Caco-2 (cell line): ENCODE measurements around the gene C3AR1. TPM values are rescaled to one million over a fixed set of nuclear protein-coding genes. Genes with fewer than 3 reads are reported as not detected.
"Not testable (repeated sequence)": the region's sequence is repeated elsewhere in the genome, so short reads cannot be mapped to it uniquely, and the experiment has no call there.

Experiments
- Bru-seq: library from RNA; stranded (reverse); fragments of 400-500 nt; gene quantifications from one replicate; lab custom pipeline; 2021; lab: Mats Ljungman, UMichigan
- BruChase-seq, 2 experiments: library from RNA; stranded (reverse); fragments of 400-500 nt; gene quantifications; one replicate each; lab custom pipeline; 2021; lab: Mats Ljungman, UMichigan
- BruUV-seq: library from RNA; stranded (reverse); fragments of 400-500 nt; replicated peaks from 2 replicates; lab custom pipeline; 2021; lab: Mats Ljungman, UMichigan
- CTCF ChIA-PET: fragments of 300-600 bp; sonication (Branson Sonifier 250); formaldehyde crosslinking; loops from one replicate; lab custom pipeline; 2022; ENCODE audit warnings: antibody characterized with exemption; lab: Charles Lee
- POLR2A ChIA-PET: fragments of 300-600 bp; sonication (Branson Sonifier 250); formaldehyde crosslinking; loops from one replicate; lab custom pipeline; 2022; ENCODE audit warnings: antibody characterized with exemption; lab: Charles Lee
- DNase-seq, 2 experiments: peaks; one replicate each; pipeline versions ENCODE4 v3.0.0 to v3.0.0-alpha.2; 2020 to 2022
- H3K27me3 ChIP-seq: replicated peaks from 2 replicates; pipeline ENCODE4 v1.6.0; 2011; ENCODE audit warnings: low read length; ENCODE audit not compliant: control insufficient read depth, insufficient read depth
- H3K36me3 ChIP-seq: 2 replicates; pipeline ENCODE4 v1.5.1; 2011; ENCODE audit warnings: low read length; ENCODE audit not compliant: control insufficient read depth, insufficient read depth
- H3K4me1 ChIP-seq: fragments of 250-450 bp; sonication (Bioruptor Pico); 2 replicates; pipeline ENCODE4 v1.5.1; 2020; ENCODE audit warnings: mild to moderate bottlenecking
- H3K4me3 ChIP-seq: 2 replicates; pipeline ENCODE4 v1.5.1; 2011; ENCODE audit warnings: low read depth, mild to moderate bottlenecking, control low read depth, low read length
- H3K9me3 ChIP-seq: fragments of 250-450 bp; sonication (Bioruptor Pico); 2 replicates; pipeline ENCODE4 v1.5.1; 2020; ENCODE audit warnings: mild to moderate bottlenecking, moderate library complexity
- H3K27ac Mint-ChIP-seq: one replicate; pipeline ENCODE4 v1.8.0; 2022; ENCODE audit warnings: mixed read lengths; ENCODE audit not compliant: unreplicated experiment
- H3K27me3 Mint-ChIP-seq: one replicate; pipeline ENCODE4 v1.8.0; 2022; ENCODE audit warnings: mixed read lengths; ENCODE audit not compliant: insufficient read depth, unreplicated experiment
- H3K36me3 Mint-ChIP-seq: one replicate; pipeline ENCODE4 v1.8.0; 2022; ENCODE audit warnings: mild to moderate bottlenecking, mixed read lengths; ENCODE audit not compliant: insufficient read depth, unreplicated experiment
- H3K4me1 Mint-ChIP-seq: one replicate; pipeline ENCODE4 v1.8.0; 2022; ENCODE audit warnings: low read depth, mixed read lengths; ENCODE audit not compliant: unreplicated experiment
- H3K4me3 Mint-ChIP-seq: one replicate; pipeline ENCODE4 v1.8.0; 2022; ENCODE audit warnings: mild to moderate bottlenecking, moderate library complexity, mixed read lengths; ENCODE audit not compliant: unreplicated experiment
- H3K9me3 Mint-ChIP-seq: one replicate; pipeline ENCODE4 v1.8.0; 2022; ENCODE audit warnings: mixed read lengths; ENCODE audit not compliant: unreplicated experiment
- CTCF ChIP-seq, 2 experiments: fragments of 200-600 bp in 1 of 2; IDR thresholded peaks; 1 replicate in 1 of 2; 2 replicates in 1 of 2; pipeline versions ENCODE4 v1.5.1 to v1.8.0; 2011 to 2022; ENCODE audit warnings: antibody characterized with exemption in 1 of 2, control low read depth in 1 of 2, inconsistent platforms in 1 of 2, low read depth in 1 of 2, low read length in 1 of 2, mild to moderate bottlenecking in 1 of 2, moderate library complexity in 1 of 2; ENCODE audit not compliant: insufficient read depth in 1 of 2, severe bottlenecking in 1 of 2, unreplicated experiment in 1 of 2
- intact Hi-C: fragments of 100-400 bp; cut with micrococcal nuclease; formaldehyde crosslinking; loops from one replicate; pipeline ENCODE4 v1.10.0; 2022; ENCODE audit not compliant: unreplicated experiment
- long read RNA-seq: library from polyadenylated mRNA; stranded (forward); transcript quantifications from one replicate; pipeline ENCODE4 v2.0.0, GENCODE V29; 2022
- total RNA-seq: library from RNA; stranded (reverse); gene quantifications from 2 replicates; pipeline ENCODE4 v1.2.3, GENCODE V29; 2022

The C3AR1 gene
- not detected in 2 replicates for total RNA-seq
- not detected for Bru-seq, nascent RNA
- BruChase-seq, experiment 1, labeled RNA remaining after a 2-hour chase, result not detected
- BruChase-seq, experiment 2, labeled RNA remaining after a 6-hour chase, result not detected
- long read RNA-seq, result 0 reads

- no peak for TF ChIP-seq CTCF (IDR thresholded peaks at IDR 0.05; ENCODE audit: insufficient read depth in 1 of 2, low read depth in 1 of 2, low read length in 1 of 2, severe bottlenecking in 1 of 2, unreplicated experiment in 1 of 2)
- POLR2A ChIA-PET, result no interaction called here
- no peaks in the 10 kb centered on the region for H3K9me3 Mint-ChIP-seq
Measured at GRCh38 chr12:8065991-8066594, at the start of gene C3AR1. Gene C3AR1, minus strand, starts transcription at chr12:8066359. Its CDS starts 6,174 bp downstream, at chr12:8060185.

GRCh38 chr12:8113117-8113516 lies 47.0 kb upstream of the C3AR1 start:
- H3K4me3 ChIP-seq, H3K27me3 Mint-ChIP-seq, DNase-seq, H3K4me1 Mint-ChIP-seq, H3K9me3 ChIP-seq, H3K27ac Mint-ChIP-seq, H3K36me3 Mint-ChIP-seq, BruUV-seq, H3K4me3 Mint-ChIP-seq, H3K9me3 Mint-ChIP-seq, intact Hi-C loops, H3K4me1 ChIP-seq, H3K36me3 ChIP-seq, POLR2A ChIA-PET, H3K27me3 ChIP-seq, CTCF ChIA-PET: not testable (repeated sequence)

More at GRCh38 chr12:8065991-8066594, at the start of gene C3AR1:
- BruUV-seq, result no TSS peak
- no peaks in the 10 kb centered on the region for H3K27me3 ChIP-seq
- Mint-ChIP-seq H3K27ac (no peak within 1 kb of the TSS), H3K27me3 (peaks cover 3% of the 10 kb centered on the region), H3K36me3 (no peaks in the 10 kb centered on the region), H3K4me3 (no peak within 1 kb of the TSS), H3K4me1 (no peaks in the 10 kb centered on the region)
- H3K4me3 ChIP-seq, result no peak within 1 kb of the TSS
- no peaks in the 10 kb centered on the region for H3K9me3 ChIP-seq
- intact Hi-C loops, result no loop called here
- CTCF ChIA-PET, result interaction anchor here (0.8 kb wide), 1 partner anchor 20 kb away, joined by 4 read pairs; no protein-coding TSS in a partner anchor
- no peaks in the 10 kb centered on the region for H3K36me3 ChIP-seq
- H3K4me1 ChIP-seq, result no peaks in the 10 kb centered on the region
- DNase-seq, result no peak

- Histone ChIP-seq H3K27me3 (no peaks in the 10 kb centered on the region), H3K9me3 (peaks cover 4% of the 10 kb centered on the region; the same call in 1 of the 2 replicates), H3K4me3 (no peak overlapping the region), H3K36me3 (no peaks in the 10 kb centered on the region), H3K4me1 (no peaks in the 10 kb centered on the region)
- Mint-ChIP-seq H3K27me3 (no peaks in the 10 kb centered on the region), H3K4me1 (no peaks in the 10 kb centered on the region), H3K36me3 (no peaks in the 10 kb centered on the region), H3K4me3 (no peak overlapping the region), H3K27ac (no peak overlapping the region), H3K9me3 (no peaks in the 10 kb centered on the region)
- ChIA-PET CTCF (interaction anchor here (0.6 to 2.8 kb wide), 3 partner anchors 16 to 129 kb away, joined by 3 to 12 read pairs (median 7); no protein-coding TSS in a partner anchor), POLR2A (no interaction called here)
- peak; percentile 75 to 83 for DNase-seq
- no TSS peak for BruUV-seq
- intact Hi-C loops, result loop anchor here (1.0 to 2.0 kb wide), 2 partner anchors 72 to 128 kb away; no protein-coding TSS in a partner anchor
- TF ChIP-seq CTCF (IDR thresholded peaks at IDR 0.05; ENCODE audit: insufficient read depth in 1 of 2, low read depth in 1 of 2, low read length in 1 of 2, severe bottlenecking in 1 of 2, unreplicated experiment in 1 of 2), result peak; percentile 99
Measured at GRCh38 chr12:8108808-8109398, 42.7 kb upstream of the C3AR1 start.
